Esophagus squamous epithelium (tissue), 5 donors: Measurements from ENCODE around the gene CACNA2D2. TPM values are rescaled to one million over a fixed set of nuclear protein-coding genes. Genes with fewer than 3 reads are reported as not detected.

Source experiments
- DNase-seq: peaks from one replicate; lab custom pipeline; 2025; lab: John Stamatoyannopoulos, UW
- H3K27ac ChIP-seq, 4 donors: fragments of 200-600 bp; sonication (generic); one replicate each; pipeline ENCODE4 v1.5.1; 2016 to 2019; ENCODE audit warnings: mild to moderate bottlenecking in 1 of 4
- H3K27me3 ChIP-seq, 4 donors: fragments of 200-600 bp; sonication (generic); 1 replicate in 3 of 4; 2 replicates in 1 of 4; pipeline versions ENCODE4 v1.5.1 to v1.6.0; 2017 to 2021; ENCODE audit warnings: antibody characterized with exemption in 1 of 4
- H3K36me3 ChIP-seq, 3 donors: fragments of 200-600 bp; sonication (generic); one replicate each; pipeline ENCODE4 v1.5.1; 2016 to 2019
- H3K4me1 ChIP-seq, 3 donors: fragments of 200-600 bp; sonication (generic); one replicate each; pipeline ENCODE4 v1.5.1; 2017 to 2019
- H3K4me3 ChIP-seq, 4 donors: fragments of 200-600 bp; sonication (generic); 1 replicate in 3 of 4; 2 replicates in 1 of 4; pipeline ENCODE4 v1.5.1; 2016 to 2019; ENCODE audit warnings: mild to moderate bottlenecking in 2 of 4, moderate library complexity in 1 of 4
- H3K9me3 ChIP-seq, 3 donors: fragments of 200-600 bp; sonication (generic); one replicate each; pipeline ENCODE4 v1.5.1; 2016 to 2019
- CTCF ChIP-seq, 6 experiments: fragments of 450-650 bp in 4 of 6; fragments of 200-600 bp in 2 of 6; sonication (generic) in 2 of 6; IDR thresholded peaks; one replicate each; pipeline ENCODE4 v1.5.1; 2016 to 2019; ENCODE audit warnings: antibody characterized with exemption in 6 of 6, mild to moderate bottlenecking in 4 of 6, moderate library complexity in 4 of 6
- POLR2A ChIP-seq, 4 donors: fragments of 450-650 bp; IDR thresholded peaks; one replicate each; pipeline ENCODE4 v1.6.1; 2017; ENCODE audit warnings: antibody characterized with exemption in 4 of 4, mild to moderate bottlenecking in 4 of 4, moderate library complexity in 3 of 4
- WGBS, 2 donors: methylation state at CpG; one replicate each; pipeline ENCODE4 v1.1.5; 2018; 5-methylcytosine and 5-hydroxymethylcytosine counted together
- intact Hi-C: fragments of 100-400 bp; cut with DNase I; formaldehyde crosslinking; loops from one replicate; pipeline ENCODE4 v1.15.0; 2022
- total RNA-seq, 4 donors: library from RNA; depleted of rRNA; stranded (reverse); fragments of >200 nt; gene quantifications; one replicate each; pipeline ENCODE4 v1.1.0, GENCODE V29; 2016
- donor health status: DM: yes; HTN: yes; CAD: no.

CACNA2D2 gene
- total RNA-seq, 4 donors from 2014 or later = 0.18 to 0.57 (median 0.35) TPM; not detected in 1

- intact Hi-C loops = loop anchor here (10.0 kb wide), 1 partner anchor 46 kb away; the partner anchor contains the start of gene LSMEM2
- Histone ChIP-seq H3K36me3 (peaks cover 0 to 43% (median 11%) of the 10 kb centered on the region in 3 donors), H3K4me1 (peaks cover 65 to 93% (median 66%) of the 10 kb centered on the region in 3 donors), H3K4me3 (peak overlapping the region; percentile 71 to 98 (median 82)), H3K27ac (peak overlapping the region; percentile 90 to 98 (median 96)), H3K27me3 (no peaks in the 10 kb centered on the region), H3K9me3 (no peaks in the 10 kb centered on the region)
- DNase-seq = no peak
- peak in 3 of 4 donors; percentile 63 to 81 (median 69) for TF ChIP-seq POLR2A (IDR thresholded peaks at IDR 0.05)
- no peak for TF ChIP-seq CTCF (IDR thresholded peaks at IDR 0.05)
- WGBS, 2 donors = 0% methylated on average over 8 to 10 of the region's 45 CpGs
These were observed 182.5 kb downstream of the CACNA2D2 start for GRCh38 chr3:50320853-50321335.

GRCh38 chr3:50319894-50320625 lies 183.4 kb downstream of the CACNA2D2 start:
- intact Hi-C loops = loop anchor here (10.0 kb wide), 1 partner anchor 45 kb away; the partner anchor contains the start of gene LSMEM2
- no peaks in the 10 kb centered on the region for H3K27me3 ChIP-seq
- peaks cover 0 to 40% (median 11%) of the 10 kb centered on the region in 3 donors for H3K36me3 ChIP-seq
- peak overlapping the region; percentile 71 to 98 (median 82) for H3K4me3 ChIP-seq
- 66 to 80% methylated on average over 1 to 27 of the region's 29 CpGs for WGBS, 2 donors
- TF ChIP-seq CTCF (IDR thresholded peaks at IDR 0.05) = no peak
- no peak for TF ChIP-seq POLR2A (IDR thresholded peaks at IDR 0.05)
- H3K27ac ChIP-seq = peak overlapping the region; percentile 90 to 98 (median 96)
- no peak for DNase-seq
- peaks cover 66 to 93% (median 71%) of the 10 kb centered on the region in 3 donors for H3K4me1 ChIP-seq
- no peaks in the 10 kb centered on the region for H3K9me3 ChIP-seq

GRCh38 chr3:50319181-50319893 lies 184.1 kb downstream of the CACNA2D2 start:
- Histone ChIP-seq H3K36me3 (peaks cover 0 to 39% (median 11%) of the 10 kb centered on the region in 3 donors), H3K9me3 (no peaks in the 10 kb centered on the region), H3K27me3 (no peaks in the 10 kb centered on the region), H3K27ac (peak overlapping the region; percentile 93 to 98 (median 96)), H3K4me3 (peak overlapping the region in 2 of 4 donors; percentile 91 to 98), H3K4me1 (peaks cover 65 to 93% (median 69%) of the 10 kb centered on the region in 3 donors)
- DNase-seq = no peak
- intact Hi-C loops = no loop called here
- TF ChIP-seq CTCF (IDR thresholded peaks at IDR 0.05) = no peak
- TF ChIP-seq POLR2A (IDR thresholded peaks at IDR 0.05) = no peak
- 86 to 90% methylated on average over 12 to 16 of the region's 16 CpGs for WGBS, 2 donors

- WGBS, 2 donors = 40% methylated on average over 1 of the region's 10 CpGs; no CpG with 5 or more reads in 1 of the 2 donors
- Histone ChIP-seq H3K4me3 (peak overlapping the region in 2 of 4 donors; percentile 91 to 98), H3K27me3 (no peaks in the 10 kb centered on the region), H3K27ac (peak overlapping the region; percentile 93 to 98 (median 96)), H3K4me1 (peaks cover 58 to 93% (median 63%) of the 10 kb centered on the region in 3 donors), H3K9me3 (no peaks in the 10 kb centered on the region), H3K36me3 (peaks cover 0 to 39% (median 11%) of the 10 kb centered on the region in 3 donors)
- DNase-seq = no peak
- TF ChIP-seq CTCF (IDR thresholded peaks at IDR 0.05) (no peak), POLR2A (IDR thresholded peaks at IDR 0.05) (no peak)
- intact Hi-C loops = no loop called here
These were observed 184.8 kb downstream of the CACNA2D2 start for GRCh38 chr3:50318615-50319014.
